ENCODE results near the gene LMBRD1. TPM values are rescaled to one million over a fixed set of nuclear protein-coding genes. Genes with fewer than 3 reads are reported as not detected.

LMBRD1 gene
- total and polyA plus RNA-seq, 2 of the 8 experiments (the other 6 are each of a cell fraction or from before 2014, with no cell fraction given) = 9.1 to 16.8 TPM

GRCh38 chr6:69771158-69771906 is 25.5 kb downstream of the LMBRD1 start (continued):
- TF ChIP-seq CHD7 (IDR thresholded peaks at IDR 0.05; ENCODE audit: insufficient replicate concordance, low read length) (no peak), POLR2AphosphoS5 (IDR thresholded peaks at IDR 0.05; ENCODE audit: low read depth, low read length) (no peak), BACH1 (IDR thresholded peaks at IDR 0.05; ENCODE audit: low read length) (no peak), KDM1A (IDR thresholded peaks at IDR 0.05; ENCODE audit: borderline replicate concordance, low read length) (no peak), CEBPB (IDR thresholded peaks at IDR 0.05; ENCODE audit: low read depth, low read length) (no peak), CREB1 (IDR thresholded peaks at IDR 0.05) (no peak), SP4 (IDR thresholded peaks at IDR 0.05; ENCODE audit: low read length) (no peak)
